ENCODE data around the gene UGT2A1.
"Not testable (repeated sequence)": the region's sequence is repeated elsewhere in the genome, so short reads cannot be mapped to it uniquely, and the experiment has no call there.

Gene UGT2A1

GRCh38 chr4:69653147-69653546, at the start of gene UGT2A1:
Gene UGT2A1, minus strand, starts transcription at chr4:69653247. Its CDS starts 5,603 bp downstream, at chr4:69647644.
- TF ChIP-seq CTCF (IDR thresholded peaks at IDR 0.05; ENCODE audit: low read depth, low read length, missing control alignments) = no peak
- no peak within 1 kb of the TSS for H3K4me3 ChIP-seq (replicated peaks; ENCODE audit: low read depth, low read length)
- no peak for DNase-seq (ENCODE audit: extremely low read depth, low read depth)

GRCh38 chr4:69702201-69702600, 49.2 kb upstream of the UGT2A1 start:
- no peak overlapping the region for H3K4me3 ChIP-seq (replicated peaks; ENCODE audit: low read depth, low read length)
- TF ChIP-seq CTCF (IDR thresholded peaks at IDR 0.05; ENCODE audit: low read depth, low read length, missing control alignments) = no peak
- no peak for DNase-seq (ENCODE audit: extremely low read depth, low read depth)

GRCh38 chr4:69701696-69702095, 48.6 kb upstream of the UGT2A1 start:
- DNase-seq (ENCODE audit: extremely low read depth, low read depth) = no peak
- TF ChIP-seq CTCF (IDR thresholded peaks at IDR 0.05; ENCODE audit: low read depth, low read length, missing control alignments) = no peak

GRCh38 chr4:69697536-69698242, 44.6 kb upstream of the UGT2A1 start:
- DNase-seq (ENCODE audit: extremely low read depth, low read depth) = no peak
- no peak overlapping the region for H3K4me3 ChIP-seq (replicated peaks; ENCODE audit: low read depth, low read length)
- TF ChIP-seq CTCF (IDR thresholded peaks at IDR 0.05; ENCODE audit: low read depth, low read length, missing control alignments) = no peak

More at GRCh38 chr4:69701696-69702095, 48.6 kb upstream of the UGT2A1 start:
- H3K4me3 ChIP-seq (replicated peaks; ENCODE audit: low read depth, low read length) = no peak overlapping the region

GRCh38 chr4:69689599-69689998, 36.6 kb upstream of the UGT2A1 start:
- TF ChIP-seq CTCF (IDR thresholded peaks at IDR 0.05; ENCODE audit: low read depth, low read length, missing control alignments) = peak; percentile 19
- no peak overlapping the region for H3K4me3 ChIP-seq (replicated peaks; ENCODE audit: low read depth, low read length)
- DNase-seq (ENCODE audit: extremely low read depth, low read depth) = peak; percentile 17

- no peak overlapping the region for H3K4me3 ChIP-seq (replicated peaks; ENCODE audit: low read depth, low read length)
- TF ChIP-seq CTCF (IDR thresholded peaks at IDR 0.05; ENCODE audit: low read depth, low read length, missing control alignments) = no peak
- DNase-seq (ENCODE audit: extremely low read depth, low read depth) = no peak
These were observed 31.8 kb upstream of the UGT2A1 start for GRCh38 chr4:69684804-69685203.

- H3K4me3 ChIP-seq (replicated peaks; ENCODE audit: low read depth, low read length) = no peak overlapping the region
- no peak for DNase-seq (ENCODE audit: extremely low read depth, low read depth)
- no peak for TF ChIP-seq CTCF (IDR thresholded peaks at IDR 0.05; ENCODE audit: low read depth, low read length, missing control alignments)
These were observed 15.6 kb upstream of the UGT2A1 start for GRCh38 chr4:69668680-69669079.

- not testable (repeated sequence) for DNase-seq (ENCODE audit: extremely low read depth, low read depth); H3K4me3 ChIP-seq (replicated peaks; ENCODE audit: low read depth, low read length)
These were observed 11.0 kb upstream of the UGT2A1 start for GRCh38 chr4:69664009-69664408.

GRCh38 chr4:69661130-69661803, 8.2 kb upstream of the UGT2A1 start:
- DNase-seq (ENCODE audit: extremely low read depth, low read depth); H3K4me3 ChIP-seq (replicated peaks; ENCODE audit: low read depth, low read length): not testable (repeated sequence)

All from HFF-Myc (cell line).